KMS-11 (cell line): ENCODE data around the gene E2F2.
A peak's percentile ranks its signal among the peaks of the same experiment; 100 is the strongest.

ENCODE experiments used
- H2AFZ ChIP-seq: fragments of 200-600 bp; sonication (generic); 2 replicates; pipeline ENCODE4 v1.6.1; 2016; ENCODE audit warnings: antibody characterized with exemption, mixed run types, low read depth
- H3K27ac ChIP-seq: fragments of 200-600 bp; sonication (generic); 2 replicates; pipeline ENCODE4 v1.6.1; 2016; ENCODE audit warnings: mild to moderate bottlenecking, mixed run types
- H3K27me3 ChIP-seq: fragments of 200-600 bp; sonication (generic); 2 replicates; pipeline ENCODE4 v1.6.1; 2017; ENCODE audit warnings: mild to moderate bottlenecking, low read depth, mixed run types, moderate library complexity; ENCODE audit not compliant: insufficient read depth
- H3K36me3 ChIP-seq: fragments of 200-600 bp; sonication (generic); 2 replicates; pipeline ENCODE4 v1.6.1; 2017; ENCODE audit warnings: mild to moderate bottlenecking, mixed run types; ENCODE audit not compliant: insufficient read depth
- H3K4me1 ChIP-seq: fragments of 200-600 bp; sonication (generic); 2 replicates; pipeline ENCODE4 v1.6.1; 2016; ENCODE audit warnings: mild to moderate bottlenecking, low read depth, mixed run types; ENCODE audit not compliant: poor library complexity, severe bottlenecking
- H3K4me2 ChIP-seq: fragments of 200-600 bp; sonication (generic); 2 replicates; pipeline ENCODE4 v1.7.0; 2016; ENCODE audit warnings: mild to moderate bottlenecking, mixed run types
- H3K4me3 ChIP-seq: fragments of 200-600 bp; sonication (generic); IDR thresholded peaks from 2 replicates; pipeline ENCODE4 v1.6.1; 2017; ENCODE audit warnings: low read depth, low read length, mixed read lengths; ENCODE audit not compliant: insufficient read depth
- H3K79me2 ChIP-seq: fragments of 200-600 bp; sonication (generic); 2 replicates; pipeline ENCODE4 v1.6.1; 2016; ENCODE audit warnings: low read depth, mixed run types; ENCODE audit not compliant: insufficient read depth
- H3K9ac ChIP-seq: fragments of 200-600 bp; sonication (generic); 2 replicates; pipeline ENCODE4 v1.6.1; 2016; ENCODE audit warnings: mild to moderate bottlenecking, mixed run types
- H4K20me1 ChIP-seq: fragments of 200-600 bp; sonication (generic); 2 replicates; pipeline ENCODE4 v1.6.1; 2016; ENCODE audit warnings: mild to moderate bottlenecking, mixed run types; ENCODE audit not compliant: insufficient read depth
- TF ChIP-seq, protein P1 (sequence below): fragments of 200-600 bp; sonication (generic); conservative IDR thresholded peaks from 2 replicates; pipeline ENCODE4 v1.6.1; 2017; ENCODE audit warnings: low read depth, mild to moderate bottlenecking, antibody characterized with exemption, low read length, moderate library complexity, mixed read lengths

Gene E2F2

DNA sequence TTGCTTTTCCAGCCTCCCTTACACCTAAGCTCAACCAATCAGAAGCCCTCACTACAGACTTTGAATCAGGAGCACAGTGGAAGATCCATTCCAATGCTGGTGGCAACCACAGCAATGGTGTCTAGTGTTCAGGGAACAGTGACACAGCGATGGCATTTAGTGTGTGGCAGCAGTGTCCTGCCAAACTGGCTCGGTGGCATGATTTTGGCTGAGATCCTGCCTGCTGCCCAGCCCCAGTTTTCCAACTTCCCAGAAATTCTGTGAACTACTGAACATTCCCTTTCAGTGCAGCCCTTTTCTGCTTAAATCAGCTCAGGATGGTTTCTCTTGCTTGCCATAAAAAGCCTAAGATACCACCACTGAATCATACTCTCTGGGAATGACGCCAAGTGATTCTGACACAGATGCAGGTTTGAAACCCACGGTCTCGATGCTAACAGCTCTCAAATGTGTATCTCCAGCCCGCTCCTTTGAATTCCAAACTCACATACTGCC is 55.9 kb downstream of the E2F2 start:
- H4K20me1 ChIP-seq, result no peaks in the 10 kb centered on the region
- H3K36me3 ChIP-seq, result no peaks in the 10 kb centered on the region
- no peak overlapping the region for H3K4me3 ChIP-seq
- no peak overlapping the region for H3K9ac ChIP-seq
- H3K4me1 ChIP-seq, result peaks cover 16% of the 10 kb centered on the region
- no peak overlapping the region for H3K27ac ChIP-seq
- H2AFZ ChIP-seq, result no peak overlapping the region
- H3K79me2 ChIP-seq, result no peaks in the 10 kb centered on the region
- H3K4me2 ChIP-seq, result no peak overlapping the region
- TF ChIP-seq, protein P1, sequence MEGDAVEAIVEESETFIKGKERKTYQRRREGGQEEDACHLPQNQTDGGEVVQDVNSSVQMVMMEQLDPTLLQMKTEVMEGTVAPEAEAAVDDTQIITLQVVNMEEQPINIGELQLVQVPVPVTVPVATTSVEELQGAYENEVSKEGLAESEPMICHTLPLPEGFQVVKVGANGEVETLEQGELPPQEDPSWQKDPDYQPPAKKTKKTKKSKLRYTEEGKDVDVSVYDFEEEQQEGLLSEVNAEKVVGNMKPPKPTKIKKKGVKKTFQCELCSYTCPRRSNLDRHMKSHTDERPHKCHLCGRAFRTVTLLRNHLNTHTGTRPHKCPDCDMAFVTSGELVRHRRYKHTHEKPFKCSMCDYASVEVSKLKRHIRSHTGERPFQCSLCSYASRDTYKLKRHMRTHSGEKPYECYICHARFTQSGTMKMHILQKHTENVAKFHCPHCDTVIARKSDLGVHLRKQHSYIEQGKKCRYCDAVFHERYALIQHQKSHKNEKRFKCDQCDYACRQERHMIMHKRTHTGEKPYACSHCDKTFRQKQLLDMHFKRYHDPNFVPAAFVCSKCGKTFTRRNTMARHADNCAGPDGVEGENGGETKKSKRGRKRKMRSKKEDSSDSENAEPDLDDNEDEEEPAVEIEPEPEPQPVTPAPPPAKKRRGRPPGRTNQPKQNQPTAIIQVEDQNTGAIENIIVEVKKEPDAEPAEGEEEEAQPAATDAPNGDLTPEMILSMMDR, result no peak
- H3K27me3 ChIP-seq, result no peaks in the 10 kb centered on the region

DNA sequence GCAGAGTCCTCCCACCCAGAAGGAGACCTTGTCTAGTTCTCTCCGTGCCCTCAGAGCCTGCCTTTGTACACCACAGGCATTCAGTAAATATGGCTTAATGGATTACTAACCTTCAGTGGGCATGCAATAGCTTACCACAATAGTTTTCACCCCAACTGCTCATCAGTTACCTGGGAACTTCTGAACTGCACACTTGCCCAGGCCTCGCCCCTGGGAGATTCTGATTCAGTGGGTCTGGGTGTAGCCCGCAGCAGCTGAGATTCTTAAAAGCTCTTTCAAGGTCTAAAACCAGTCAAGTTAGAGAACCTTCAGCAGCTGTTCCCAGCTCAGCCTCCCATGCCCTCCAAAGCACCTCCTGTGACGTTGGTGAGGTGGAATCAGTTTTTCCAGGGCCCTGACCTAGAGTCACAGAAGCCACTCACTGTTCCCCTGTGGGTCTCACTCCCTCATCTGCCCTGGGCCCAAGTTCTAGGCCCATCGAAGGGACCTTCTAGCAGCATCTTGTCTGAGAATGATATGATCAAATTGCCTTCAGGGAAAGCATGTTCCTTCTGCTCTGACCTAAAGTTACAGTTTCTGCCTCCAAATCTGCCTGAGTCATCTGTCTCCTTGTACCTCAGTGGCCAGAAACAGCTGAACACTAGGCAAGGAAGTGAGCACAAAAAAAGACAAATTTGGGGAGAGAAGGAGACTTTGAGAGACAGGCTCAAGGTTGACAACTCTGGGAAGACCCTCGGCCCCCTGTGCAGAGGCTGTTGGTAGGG is 57.8 kb downstream of the E2F2 start:
- Histone ChIP-seq H4K20me1 (no peaks in the 10 kb centered on the region), H3K4me2 (no peak overlapping the region), H3K4me3 (no peak overlapping the region), H3K27ac (peak overlapping the region; percentile 38; the same call in 1 of the 2 replicates), H3K79me2 (no peaks in the 10 kb centered on the region), H2AFZ (no peak overlapping the region), H3K27me3 (no peaks in the 10 kb centered on the region), H3K4me1 (peaks cover 16% of the 10 kb centered on the region), H3K36me3 (no peaks in the 10 kb centered on the region), H3K9ac (no peak overlapping the region)
- TF ChIP-seq, protein P1, result no peak

DNA sequence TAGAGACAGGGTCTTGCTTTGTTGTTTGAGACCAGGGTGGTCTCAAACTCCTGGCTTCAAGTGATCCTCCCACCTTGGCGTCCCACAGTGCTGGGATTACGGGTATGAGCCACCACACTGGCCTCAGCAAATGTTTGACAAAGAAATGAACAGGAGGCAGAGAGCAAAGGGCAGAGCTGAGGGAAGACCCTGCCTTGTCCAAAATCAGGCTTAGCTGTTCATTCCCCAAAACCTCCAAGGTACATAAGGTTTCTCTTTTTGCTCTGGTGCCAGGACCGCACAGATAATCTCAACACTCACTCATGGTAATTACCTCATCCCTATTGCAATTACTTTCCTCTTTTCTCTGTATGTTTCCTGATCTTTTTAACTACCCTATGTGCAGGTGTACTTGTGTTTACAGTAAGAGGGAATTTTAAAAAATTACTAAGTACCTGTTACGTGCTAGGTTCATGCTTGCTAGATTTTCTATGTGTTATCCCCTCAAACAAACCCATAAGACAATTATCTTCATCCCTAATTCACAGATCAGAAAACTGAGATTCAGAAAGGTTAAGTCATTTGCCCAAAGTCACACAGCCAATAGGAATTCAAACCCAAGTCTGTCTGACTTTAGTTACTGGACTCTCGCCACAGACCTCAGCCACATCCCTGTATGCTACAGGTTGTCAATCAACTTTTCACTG is 58.5 kb downstream of the E2F2 start:
- Histone ChIP-seq H3K4me1 (peaks cover 16% of the 10 kb centered on the region), H4K20me1 (no peaks in the 10 kb centered on the region), H2AFZ (no peak overlapping the region), H3K4me2 (no peak overlapping the region), H3K27me3 (no peaks in the 10 kb centered on the region), H3K9ac (no peak overlapping the region), H3K36me3 (no peaks in the 10 kb centered on the region), H3K4me3 (no peak overlapping the region), H3K27ac (no peak overlapping the region), H3K79me2 (no peaks in the 10 kb centered on the region)
- TF ChIP-seq, protein P1, result no peak

DNA sequence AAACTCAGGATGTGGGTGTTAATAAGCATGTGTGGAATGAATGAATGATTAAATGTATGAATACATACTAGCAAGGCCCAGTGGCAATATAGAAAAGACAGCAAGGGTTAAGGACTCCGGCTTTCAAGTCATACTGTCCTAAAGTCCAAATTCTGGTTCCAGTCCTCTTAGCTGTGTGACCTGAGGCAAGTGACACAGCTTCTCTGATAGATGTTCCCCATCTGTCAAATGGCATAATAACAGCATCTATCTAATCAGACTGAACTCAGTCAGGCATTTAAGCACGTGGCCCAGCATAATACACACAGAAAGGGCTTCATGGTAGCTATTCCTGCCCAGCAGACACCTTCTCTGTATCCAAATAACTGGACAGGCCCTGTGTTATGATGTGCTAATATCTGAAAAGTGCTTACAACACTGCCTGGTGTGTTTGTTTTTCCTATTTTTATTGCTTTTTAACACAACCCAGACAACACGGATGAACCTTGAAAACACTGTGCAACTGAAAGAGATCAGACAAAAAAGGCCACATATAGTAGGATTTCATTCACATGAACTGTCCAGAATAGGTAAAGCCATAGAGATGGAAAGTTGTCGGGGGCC is 59.5 kb downstream of the E2F2 start:
- no peaks in the 10 kb centered on the region for H3K27me3 ChIP-seq
- no peaks in the 10 kb centered on the region for H3K79me2 ChIP-seq
- no peak overlapping the region for H3K9ac ChIP-seq
- no peaks in the 10 kb centered on the region for H3K36me3 ChIP-seq
- TF ChIP-seq, protein P1, result no peak
- no peak overlapping the region for H3K27ac ChIP-seq
- no peak overlapping the region for H2AFZ ChIP-seq
- no peak overlapping the region for H3K4me2 ChIP-seq
- H3K4me1 ChIP-seq, result peaks cover 16% of the 10 kb centered on the region
- H3K4me3 ChIP-seq, result no peak overlapping the region
- no peaks in the 10 kb centered on the region for H4K20me1 ChIP-seq
